Calu3 (cell line): Measurements from ENCODE around the gene GALNT11. TPM values are rescaled to one million over a fixed set of nuclear protein-coding genes. Genes with fewer than 3 reads are reported as not detected.

ENCODE experiments used
- BruUV-seq: library from RNA; stranded (reverse); fragments of 400-500 nt; replicated peaks from 2 replicates; lab custom pipeline; 2021; lab: Mats Ljungman, UMichigan
- CTCF ChIA-PET: fragments of 300-600 bp; sonication (Branson Sonifier 250); formaldehyde crosslinking; loops from one replicate; lab custom pipeline; 2022; ENCODE audit warnings: antibody characterized with exemption; lab: Charles Lee
- DNase-seq: peaks from one replicate; pipeline ENCODE4 v3.0.0; 2022
- H3K27ac Mint-ChIP-seq: one replicate; pipeline ENCODE4 v1.8.0; 2022; ENCODE audit warnings: mixed read lengths; ENCODE audit not compliant: unreplicated experiment
- H3K27me3 Mint-ChIP-seq: one replicate; pipeline ENCODE4 v1.8.0; 2022; ENCODE audit warnings: mixed read lengths; ENCODE audit not compliant: unreplicated experiment
- H3K36me3 Mint-ChIP-seq: one replicate; pipeline ENCODE4 v1.8.0; 2022; ENCODE audit warnings: mild to moderate bottlenecking, moderate library complexity, mixed read lengths; ENCODE audit not compliant: insufficient read depth, unreplicated experiment
- H3K4me1 Mint-ChIP-seq: one replicate; pipeline ENCODE4 v1.8.0; 2022; ENCODE audit warnings: mild to moderate bottlenecking, low read depth, mixed read lengths; ENCODE audit not compliant: unreplicated experiment
- H3K4me3 Mint-ChIP-seq: one replicate; pipeline ENCODE4 v1.8.0; 2022; ENCODE audit warnings: mild to moderate bottlenecking, low read depth, moderate library complexity, mixed read lengths; ENCODE audit not compliant: unreplicated experiment
- H3K9me3 Mint-ChIP-seq: one replicate; pipeline ENCODE4 v1.8.0; 2022; ENCODE audit warnings: low read depth, mixed read lengths; ENCODE audit not compliant: unreplicated experiment
- intact Hi-C: fragments of 100-400 bp; cut with micrococcal nuclease; formaldehyde crosslinking; loops from one replicate; pipeline ENCODE4 v1.10.0; 2022; ENCODE audit not compliant: unreplicated experiment
- total RNA-seq: library from RNA; stranded (reverse); gene quantifications from 2 replicates; pipeline ENCODE4 v1.2.3, GENCODE V29; 2022
- TF ChIP-seq, protein P1 (sequence below): fragments of 200-600 bp; IDR thresholded peaks from one replicate; pipeline ENCODE4 v1.8.0; 2022; ENCODE audit warnings: antibody characterized with exemption; ENCODE audit not compliant: unreplicated experiment

The GALNT11 gene
- total RNA-seq, 1 experiment from 2014 or later = 19.7 TPM

- no peak overlapping the region for H3K4me3 Mint-ChIP-seq
- intact Hi-C loops = no loop called here
- TF ChIP-seq, protein P1, sequence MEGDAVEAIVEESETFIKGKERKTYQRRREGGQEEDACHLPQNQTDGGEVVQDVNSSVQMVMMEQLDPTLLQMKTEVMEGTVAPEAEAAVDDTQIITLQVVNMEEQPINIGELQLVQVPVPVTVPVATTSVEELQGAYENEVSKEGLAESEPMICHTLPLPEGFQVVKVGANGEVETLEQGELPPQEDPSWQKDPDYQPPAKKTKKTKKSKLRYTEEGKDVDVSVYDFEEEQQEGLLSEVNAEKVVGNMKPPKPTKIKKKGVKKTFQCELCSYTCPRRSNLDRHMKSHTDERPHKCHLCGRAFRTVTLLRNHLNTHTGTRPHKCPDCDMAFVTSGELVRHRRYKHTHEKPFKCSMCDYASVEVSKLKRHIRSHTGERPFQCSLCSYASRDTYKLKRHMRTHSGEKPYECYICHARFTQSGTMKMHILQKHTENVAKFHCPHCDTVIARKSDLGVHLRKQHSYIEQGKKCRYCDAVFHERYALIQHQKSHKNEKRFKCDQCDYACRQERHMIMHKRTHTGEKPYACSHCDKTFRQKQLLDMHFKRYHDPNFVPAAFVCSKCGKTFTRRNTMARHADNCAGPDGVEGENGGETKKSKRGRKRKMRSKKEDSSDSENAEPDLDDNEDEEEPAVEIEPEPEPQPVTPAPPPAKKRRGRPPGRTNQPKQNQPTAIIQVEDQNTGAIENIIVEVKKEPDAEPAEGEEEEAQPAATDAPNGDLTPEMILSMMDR = no peak
- no peak overlapping the region for H3K27ac Mint-ChIP-seq
- no peaks in the 10 kb centered on the region for H3K9me3 Mint-ChIP-seq
- no peaks in the 10 kb centered on the region for H3K27me3 Mint-ChIP-seq
- no peak for DNase-seq
- peaks cover 23% of the 10 kb centered on the region for H3K36me3 Mint-ChIP-seq
- H3K4me1 Mint-ChIP-seq = no peaks in the 10 kb centered on the region
- CTCF ChIA-PET = no interaction called here
- no TSS peak for BruUV-seq
Measured at GRCh38 chr7:152148706-152149105, 123.2 kb downstream of the GALNT11 start.

- H3K36me3 Mint-ChIP-seq = peaks cover 22% of the 10 kb centered on the region
- CTCF ChIA-PET = no interaction called here
- H3K27ac Mint-ChIP-seq = no peak overlapping the region
- TF ChIP-seq, protein P1 = no peak
- H3K4me3 Mint-ChIP-seq = no peak overlapping the region
- no peaks in the 10 kb centered on the region for H3K4me1 Mint-ChIP-seq
- BruUV-seq = no TSS peak
- no peaks in the 10 kb centered on the region for H3K27me3 Mint-ChIP-seq
- intact Hi-C loops = no loop called here
- H3K9me3 Mint-ChIP-seq = no peaks in the 10 kb centered on the region
- no peak for DNase-seq
Measured at GRCh38 chr7:152149363-152149762, 123.9 kb downstream of the GALNT11 start.

DNA sequence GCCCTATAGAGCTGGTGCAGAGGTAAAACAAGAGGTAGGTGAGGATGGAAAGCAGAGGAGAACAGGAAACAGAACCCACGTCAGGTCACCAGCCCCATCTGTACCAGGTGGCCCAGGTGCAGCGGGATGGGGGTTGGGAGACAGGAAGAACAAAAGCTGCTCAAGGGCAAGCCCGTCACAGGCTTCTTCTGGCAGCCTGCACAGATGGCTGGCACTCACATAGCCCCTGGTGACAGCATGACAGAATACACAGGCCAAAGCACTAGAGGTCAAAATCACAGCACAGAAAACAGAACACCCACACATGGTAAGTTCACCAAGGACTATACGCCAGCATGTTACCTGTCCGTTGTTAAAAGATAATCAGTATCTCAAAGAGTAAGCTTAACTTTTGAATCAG, 126.8 kb downstream of the GALNT11 start:
- BruUV-seq = no TSS peak
- intact Hi-C loops = no loop called here

GRCh38 chr7:152158801-152159587, 133.5 kb downstream of the GALNT11 start:
- intact Hi-C loops = no loop called here
- no TSS peak for BruUV-seq
- peaks cover 34% of the 10 kb centered on the region for H3K36me3 Mint-ChIP-seq
- H3K4me3 Mint-ChIP-seq = no peak overlapping the region
- no peaks in the 10 kb centered on the region for H3K27me3 Mint-ChIP-seq
- DNase-seq = no peak
- no peak overlapping the region for H3K27ac Mint-ChIP-seq
- CTCF ChIA-PET = no interaction called here
- H3K4me1 Mint-ChIP-seq = no peaks in the 10 kb centered on the region
- TF ChIP-seq, protein P1 = no peak
- no peaks in the 10 kb centered on the region for H3K9me3 Mint-ChIP-seq

More for the DNA sequence above, 126.8 kb downstream of the GALNT11 start:
- H3K9me3 Mint-ChIP-seq = no peaks in the 10 kb centered on the region
- peaks cover 9% of the 10 kb centered on the region for H3K36me3 Mint-ChIP-seq
- H3K4me3 Mint-ChIP-seq = no peak overlapping the region
- H3K27ac Mint-ChIP-seq = no peak overlapping the region
- TF ChIP-seq, protein P1 = no peak
- CTCF ChIA-PET = no interaction called here
- DNase-seq = no peak
- no peaks in the 10 kb centered on the region for H3K4me1 Mint-ChIP-seq
- no peaks in the 10 kb centered on the region for H3K27me3 Mint-ChIP-seq
